SU-DHL-6 (cell line): Measurements from ENCODE around the gene IRGQ.

Experiments used
- H2AFZ ChIP-seq: fragments of 200-600 bp; sonication (generic); 2 replicates; pipeline ENCODE4 v1.6.1; 2014; ENCODE audit warnings: low read depth, mild to moderate bottlenecking, moderate library complexity, mixed read lengths, antibody characterized with exemption, low read length; ENCODE audit not compliant: severe bottlenecking
- H3F3A ChIP-seq: fragments of 200-600 bp; shearing (Covaris generic); 2 replicates; pipeline ENCODE4 v1.6.0; 2016; ENCODE audit warnings: antibody characterized with exemption, mild to moderate bottlenecking; ENCODE audit not compliant: insufficient read depth
- H3K27ac ChIP-seq: fragments of 200-600 bp; sonication (generic); 2 replicates; pipeline ENCODE4 v1.5.1; 2016; ENCODE audit warnings: low read depth, mild to moderate bottlenecking, low read length, moderate library complexity, mixed read lengths
- H3K27me3 ChIP-seq: fragments of 200-600 bp; sonication (generic), shearing (Covaris generic); 2 replicates; pipeline ENCODE4 v1.6.0; 2014; ENCODE audit warnings: mild to moderate bottlenecking, low read length
- H3K36me3 ChIP-seq: fragments of 200-600 bp; sonication (generic); 2 replicates; pipeline ENCODE4 v1.6.1; 2014; ENCODE audit warnings: mild to moderate bottlenecking, low read length, mixed read lengths
- H3K4me2 ChIP-seq: fragments of 300-600, 200-600 bp; shearing (Covaris generic), sonication (generic); 2 replicates; pipeline ENCODE4 v1.6.0; 2014; ENCODE audit warnings: low read length, low read depth, mild to moderate bottlenecking; ENCODE audit not compliant: poor library complexity, severe bottlenecking
- H3K4me3 ChIP-seq: fragments of 200-600 bp; sonication (generic); 2 replicates; pipeline ENCODE4 v1.5.1; 2014; ENCODE audit warnings: antibody characterized with exemption, low read length, mild to moderate bottlenecking, mixed read lengths; ENCODE audit not compliant: insufficient read depth, poor library complexity, severe bottlenecking
- H3K79me2 ChIP-seq: fragments of 200-600 bp; sonication (generic); 2 replicates; pipeline ENCODE4 v1.6.1; 2014; ENCODE audit warnings: mild to moderate bottlenecking, low read length, moderate library complexity; ENCODE audit not compliant: insufficient read depth
- H3K9ac ChIP-seq: fragments of 200-600 bp; sonication (generic); 2 replicates; pipeline ENCODE4 v1.7.0; 2014; ENCODE audit warnings: mild to moderate bottlenecking, low read length
- H3K9me2 ChIP-seq: fragments of 200-600 bp; sonication (generic); replicated peaks from 2 replicates; pipeline ENCODE4 v1.6.1; 2014; ENCODE audit warnings: low read length; ENCODE audit not compliant: insufficient read depth
- H3K9me3 ChIP-seq: fragments of 200-600 bp; sonication (generic); 2 replicates; pipeline ENCODE4 v1.6.1; 2014; ENCODE audit warnings: low read length, mixed read lengths; ENCODE audit not compliant: insufficient read depth
- H4K20me1 ChIP-seq: fragments of 200-600 bp; sonication (generic); 2 replicates; pipeline ENCODE4 v1.6.1; 2014; ENCODE audit warnings: low read depth, mild to moderate bottlenecking, antibody characterized with exemption, low read length, moderate library complexity, mixed read lengths
- CTCF ChIP-seq: fragments of 200-600 bp; sonication (generic); IDR thresholded peaks from one replicate; pipeline ENCODE4 v1.5.1; 2017; ENCODE audit warnings: antibody characterized with exemption, mild to moderate bottlenecking, low read length, moderate library complexity; ENCODE audit not compliant: insufficient read depth, poor library complexity, severe bottlenecking
- EZH2phosphoT487 ChIP-seq: fragments of 200-600 bp; sonication (generic), shearing (Covaris generic); conservative IDR thresholded peaks from 2 replicates; pipeline ENCODE4 v1.6.1; 2018; ENCODE audit warnings: mild to moderate bottlenecking, antibody characterized with exemption, low read length, moderate library complexity, mixed read lengths

The IRGQ gene

GRCh38 chr19:43586346-43586745 lies 9.6 kb downstream of the IRGQ start:
- H3K9ac ChIP-seq: no peak overlapping the region
- TF ChIP-seq EZH2phosphoT487 (no peak), CTCF (no peak)
- no peaks in the 10 kb centered on the region for H3K79me2 ChIP-seq
- H3K27ac ChIP-seq: no peak overlapping the region
- no peak overlapping the region for H3K4me2 ChIP-seq
- no peaks in the 10 kb centered on the region for H3K27me3 ChIP-seq
- H3F3A ChIP-seq: no peaks in the 10 kb centered on the region
- H4K20me1 ChIP-seq: no peaks in the 10 kb centered on the region
- H3K9me3 ChIP-seq: no peaks in the 10 kb centered on the region
- no peaks in the 10 kb centered on the region for H3K36me3 ChIP-seq
- H3K9me2 ChIP-seq: no peaks in the 10 kb centered on the region
- no peak overlapping the region for H3K4me3 ChIP-seq
- no peak overlapping the region for H2AFZ ChIP-seq

DNA sequence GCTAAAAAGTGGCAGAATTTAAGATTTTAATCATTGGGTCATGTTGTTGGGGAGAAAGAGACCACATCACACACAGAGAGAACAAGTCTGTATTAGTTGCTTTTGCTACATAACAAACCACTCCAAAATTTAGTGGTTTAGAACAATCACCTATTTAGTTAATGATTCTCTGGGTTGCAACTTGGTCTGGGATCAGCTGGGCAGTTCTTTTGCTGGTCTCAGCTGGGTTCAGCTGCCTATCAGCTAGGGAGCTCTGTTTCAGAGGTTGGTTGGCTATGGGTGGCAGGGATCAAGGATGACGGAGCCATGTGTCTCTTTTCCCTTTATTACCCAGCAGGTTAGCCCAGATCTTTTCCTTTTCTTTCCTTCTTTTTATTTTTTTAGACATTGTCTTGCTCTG lies 11.4 kb downstream of the IRGQ start:
- no peak overlapping the region for H3K4me2 ChIP-seq
- no peaks in the 10 kb centered on the region for H3K36me3 ChIP-seq
- H3F3A ChIP-seq: no peaks in the 10 kb centered on the region
- H4K20me1 ChIP-seq: no peaks in the 10 kb centered on the region
- H3K9me3 ChIP-seq: no peaks in the 10 kb centered on the region
- no peaks in the 10 kb centered on the region for H3K9me2 ChIP-seq
- no peaks in the 10 kb centered on the region for H3K27me3 ChIP-seq
- TF ChIP-seq EZH2phosphoT487 (no peak), CTCF (no peak)
- no peak overlapping the region for H3K27ac ChIP-seq
- H3K9ac ChIP-seq: no peak overlapping the region
- no peak overlapping the region for H2AFZ ChIP-seq
- H3K4me3 ChIP-seq: no peak overlapping the region
- H3K79me2 ChIP-seq: no peaks in the 10 kb centered on the region

DNA sequence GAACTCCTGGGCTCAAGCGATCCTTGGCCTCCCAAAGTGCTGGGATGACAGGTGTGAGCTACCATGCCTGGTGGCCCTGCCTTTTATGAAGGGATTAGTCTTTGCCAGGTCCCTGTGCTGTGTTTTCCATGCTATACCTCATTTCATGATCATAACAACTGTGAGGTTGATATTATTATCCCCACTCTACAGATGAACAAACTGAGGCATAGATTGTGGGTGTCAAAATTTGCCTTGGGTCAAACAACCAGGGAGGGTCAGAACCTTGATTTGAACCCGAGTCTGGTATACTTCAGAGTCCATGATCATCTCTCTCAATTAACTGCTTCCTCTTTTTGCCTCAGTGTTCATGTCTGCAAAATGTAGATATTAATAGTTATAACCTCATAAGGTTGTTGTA lies 13.4 kb downstream of the IRGQ start:
- H4K20me1 ChIP-seq: no peaks in the 10 kb centered on the region
- no peak overlapping the region for H2AFZ ChIP-seq

More for the DNA sequence above, 13.4 kb downstream of the IRGQ start:
- no peak overlapping the region for H3K4me3 ChIP-seq
- H3K9me3 ChIP-seq: no peaks in the 10 kb centered on the region
- no peaks in the 10 kb centered on the region for H3K27me3 ChIP-seq
- H3K9ac ChIP-seq: no peak overlapping the region
- H3K4me2 ChIP-seq: no peak overlapping the region
- TF ChIP-seq CTCF: no peak
- no peak for TF ChIP-seq EZH2phosphoT487
- H3K79me2 ChIP-seq: no peaks in the 10 kb centered on the region
- H3F3A ChIP-seq: no peaks in the 10 kb centered on the region
- H3K9me2 ChIP-seq: no peaks in the 10 kb centered on the region
- H3K27ac ChIP-seq: no peak overlapping the region
- H3K36me3 ChIP-seq: no peaks in the 10 kb centered on the region
